ENCODE data around the gene SNHG17. TPM values are rescaled to one million over a fixed set of nuclear protein-coding genes. Genes with fewer than 3 reads are reported as not detected.

Gene SNHG17
- total RNA-seq, 1 experiment from 2014 or later, result 41.5 TPM

GRCh38 chr20:38450412-38450975, 15.4 kb upstream of the SNHG17 start:
- H4K20me1 ChIP-seq (ENCODE audit: insufficient read depth), result no peaks in the 10 kb centered on the region
- H3K27me3 ChIP-seq (ENCODE audit: insufficient read depth, low read depth), result no peaks in the 10 kb centered on the region
- H3K9me3 ChIP-seq (ENCODE audit: insufficient read depth, low read depth), result no peaks in the 10 kb centered on the region
- TF ChIP-seq CTCF (conservative IDR thresholded peaks at IDR 0.05) (no peak), EZH2 (IDR thresholded peaks at IDR 0.05; ENCODE audit: low read depth) (no peak)
- peaks cover 8% of the 10 kb centered on the region for H3F3A ChIP-seq (ENCODE audit: insufficient read depth, low read depth)
- no peak for DNase-seq
- intact Hi-C loops (cut with micrococcal nuclease; ENCODE audit: unreplicated experiment), result no loop called here
- ChIA-PET POLR2A (ENCODE audit: unreplicated experiment) (no interaction called here), CTCF (no interaction called here)
- BruUV-seq (replicated peaks), result no TSS peak
- peaks cover 13% of the 10 kb centered on the region for H3K79me2 ChIP-seq (ENCODE audit: low read depth)
- H3K9me2 ChIP-seq (ENCODE audit: insufficient read depth), result no peaks in the 10 kb centered on the region
- no peak overlapping the region for H2AFZ ChIP-seq
- H3K27ac ChIP-seq, result no peak overlapping the region
- H3K4me3 ChIP-seq, result no peak overlapping the region
- H3K4me2 ChIP-seq, result no peak overlapping the region
- no peaks in the 10 kb centered on the region; the same call in 1 of the 2 replicates for H3K36me3 ChIP-seq (ENCODE audit: low read depth)
- no peaks in the 10 kb centered on the region for H3K4me1 ChIP-seq (replicated peaks; ENCODE audit: insufficient read depth)

GRCh38 chr20:38449046-38449445, 13.9 kb upstream of the SNHG17 start:
- intact Hi-C loops (cut with micrococcal nuclease; ENCODE audit: unreplicated experiment), result no loop called here
- H3K4me2 ChIP-seq, result no peak overlapping the region
- CTCF ChIA-PET, result no interaction called here
- POLR2A ChIA-PET (ENCODE audit: unreplicated experiment), result no interaction called here
- H3K36me3 ChIP-seq (ENCODE audit: low read depth), result no peaks in the 10 kb centered on the region; the same call in 1 of the 2 replicates
- no peak overlapping the region for H2AFZ ChIP-seq
- peaks cover 13% of the 10 kb centered on the region for H3K79me2 ChIP-seq (ENCODE audit: low read depth)
- no peaks in the 10 kb centered on the region for H3K4me1 ChIP-seq (replicated peaks; ENCODE audit: insufficient read depth)
- no TSS peak for BruUV-seq (replicated peaks)
- H3K9me3 ChIP-seq (ENCODE audit: insufficient read depth, low read depth), result no peaks in the 10 kb centered on the region
- DNase-seq, result no peak
- no peak overlapping the region for H3K4me3 ChIP-seq
- no peaks in the 10 kb centered on the region for H4K20me1 ChIP-seq (ENCODE audit: insufficient read depth)
- no peak overlapping the region for H3K27ac ChIP-seq
- TF ChIP-seq CTCF (conservative IDR thresholded peaks at IDR 0.05) (no peak), EZH2 (IDR thresholded peaks at IDR 0.05; ENCODE audit: low read depth) (no peak)
- H3F3A ChIP-seq (ENCODE audit: insufficient read depth, low read depth), result peaks cover 8% of the 10 kb centered on the region
- no peaks in the 10 kb centered on the region for H3K9me2 ChIP-seq (ENCODE audit: insufficient read depth)
- H3K27me3 ChIP-seq (ENCODE audit: insufficient read depth, low read depth), result no peaks in the 10 kb centered on the region

- Histone ChIP-seq H3K79me2 (ENCODE audit: low read depth) (peaks cover 13% of the 10 kb centered on the region), H3F3A (ENCODE audit: insufficient read depth, low read depth) (peaks cover 8% of the 10 kb centered on the region), H4K20me1 (ENCODE audit: insufficient read depth) (no peaks in the 10 kb centered on the region), H2AFZ (no peak overlapping the region), H3K4me1 (replicated peaks; ENCODE audit: insufficient read depth) (no peaks in the 10 kb centered on the region), H3K36me3 (ENCODE audit: low read depth) (no peaks in the 10 kb centered on the region; the same call in 1 of the 2 replicates), H3K4me2 (peak overlapping the region; percentile 86), H3K27me3 (ENCODE audit: insufficient read depth, low read depth) (no peaks in the 10 kb centered on the region), H3K27ac (no peak overlapping the region), H3K9me2 (ENCODE audit: insufficient read depth) (no peaks in the 10 kb centered on the region), H3K9me3 (ENCODE audit: insufficient read depth, low read depth) (no peaks in the 10 kb centered on the region), H3K4me3 (peak overlapping the region; percentile 89; the same call in 1 of the 2 replicates)
- intact Hi-C loops (cut with micrococcal nuclease; ENCODE audit: unreplicated experiment), result no loop called here
- ChIA-PET POLR2A (ENCODE audit: unreplicated experiment) (interaction anchor here (0.8 kb wide), 1 partner anchor 24 kb away, joined by 15 read pairs; the partner anchor contains the start of gene RALGAPB), CTCF (no interaction called here)
- TF ChIP-seq EZH2 (IDR thresholded peaks at IDR 0.05; ENCODE audit: low read depth) (no peak), CTCF (conservative IDR thresholded peaks at IDR 0.05) (no peak)
- no peak for DNase-seq
- BruUV-seq (replicated peaks), result no TSS peak
Measured at GRCh38 chr20:38447931-38448675, 13.0 kb upstream of the SNHG17 start.

Data from PC-9 (cell line).